Bronchial epithelial cell (primary cell): Measurements from ENCODE around the gene MARCHF10. TPM values are rescaled to one million over a fixed set of nuclear protein-coding genes. Genes with fewer than 3 reads are reported as not detected.

Experiments
- DNase-seq: peaks from one replicate; pipeline ENCODE4 v3.0.0-alpha.2; 2010; ENCODE audit warnings: low read depth
- FAIRE-seq: peaks from 2 replicates; lab custom pipeline; 2011; peaks lifted over from hg19 to GRCh38; lab: Jason Lieb, UNC
- H3K27me3 ChIP-seq: 2 replicates; pipeline ENCODE4 v1.5.1; 2011; ENCODE audit warnings: low read length; ENCODE audit not compliant: control insufficient read depth, insufficient read depth
- H3K36me3 ChIP-seq: 2 replicates; pipeline ENCODE4 v1.5.1; 2011; ENCODE audit warnings: low read length; ENCODE audit not compliant: control insufficient read depth, insufficient read depth
- H3K4me3 ChIP-seq: 2 replicates; pipeline ENCODE4 v1.5.1; 2011; ENCODE audit warnings: mild to moderate bottlenecking, low read depth, low read length, control low read depth
- CTCF ChIP-seq: IDR thresholded peaks from 2 replicates; pipeline ENCODE4 v1.5.1; 2011; ENCODE audit warnings: mild to moderate bottlenecking, moderate library complexity, low read length, control low read depth, inconsistent platforms; ENCODE audit not compliant: insufficient read depth, severe bottlenecking
- total RNA-seq: library from RNA; depleted of rRNA; stranded (reverse); fragments of >200 nt; gene quantifications from 2 replicates; pipeline ENCODE4 v1.2.1, GENCODE V29; 2014

MARCHF10 gene
- total RNA-seq, 1 donor from 2014 or later: not detected

GRCh38 chr17:62778990-62779681, 29.0 kb downstream of the MARCHF10 start:
- FAIRE-seq (peak; percentile 93), DNase-seq (peak; percentile 99)
- no peak for TF ChIP-seq CTCF
- Histone ChIP-seq H3K4me3 (no peak overlapping the region), H3K36me3 (no peaks in the 10 kb centered on the region), H3K27me3 (no peaks in the 10 kb centered on the region)

GRCh38 chr17:62775876-62776275, 32.2 kb downstream of the MARCHF10 start:
- Histone ChIP-seq H3K4me3 (no peak overlapping the region), H3K36me3 (no peaks in the 10 kb centered on the region), H3K27me3 (no peaks in the 10 kb centered on the region)
- DNase-seq (no peak), FAIRE-seq (no peak)
- TF ChIP-seq CTCF: no peak

DNA sequence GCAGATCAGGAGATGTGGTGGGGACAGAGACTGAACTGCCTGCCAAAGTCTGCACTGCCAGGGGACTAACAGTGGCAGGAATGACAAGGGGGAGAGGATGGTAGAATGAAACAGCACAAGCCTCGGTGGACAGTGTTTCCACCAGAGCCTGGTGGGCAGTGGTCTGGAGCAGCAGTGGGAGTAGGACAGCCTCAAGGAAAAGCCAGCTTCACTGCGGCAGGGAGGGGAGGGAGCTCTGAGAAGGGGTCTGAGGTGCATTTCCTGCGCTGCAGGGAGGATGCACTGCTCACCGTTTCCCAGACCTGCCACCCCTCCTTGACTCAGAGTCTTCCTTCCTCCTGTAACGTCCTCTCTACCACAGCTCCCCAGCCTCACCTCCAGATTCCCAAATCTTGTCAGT, 33.8 kb downstream of the MARCHF10 start:
- Histone ChIP-seq H3K27me3 (no peaks in the 10 kb centered on the region), H3K36me3 (no peaks in the 10 kb centered on the region), H3K4me3 (no peak overlapping the region)
- DNase-seq: no peak
- TF ChIP-seq CTCF: no peak
- FAIRE-seq: no peak

- no peak for DNase-seq
- no peaks in the 10 kb centered on the region for H3K27me3 ChIP-seq
- no peak overlapping the region for H3K4me3 ChIP-seq
- H3K36me3 ChIP-seq: no peaks in the 10 kb centered on the region
- TF ChIP-seq CTCF: no peak
- FAIRE-seq: no peak
Measured at GRCh38 chr17:62767997-62768396, 40.1 kb downstream of the MARCHF10 start.

GRCh38 chr17:62765351-62765750, 42.8 kb downstream of the MARCHF10 start:
- FAIRE-seq (no peak), DNase-seq (no peak)
- H3K4me3 ChIP-seq: no peak overlapping the region
- H3K36me3 ChIP-seq: no peaks in the 10 kb centered on the region
- no peaks in the 10 kb centered on the region for H3K27me3 ChIP-seq
- no peak for TF ChIP-seq CTCF
